Epithelial cell of esophagus (primary cell): ENCODE results near the gene CRCP.
A peak's percentile ranks its signal among the peaks of the same experiment; 100 is the strongest.

ENCODE experiments used
- DNase-seq: peaks from one replicate; pipeline ENCODE4 v3.0.0; 2010; ENCODE audit warnings: low read depth
- H3K4me3 ChIP-seq: 2 replicates; pipeline ENCODE4 v1.5.1; 2011; ENCODE audit warnings: mild to moderate bottlenecking, low read length, control low read depth
- CTCF ChIP-seq: IDR thresholded peaks from 2 replicates; pipeline ENCODE4 v1.5.1; 2011; ENCODE audit warnings: low read depth, mild to moderate bottlenecking, low read length, control low read depth, inconsistent platforms; ENCODE audit not compliant: insufficient read depth; ENCODE audit errors: missing control alignments

Gene CRCP

GRCh38 chr7:66176914-66177313 lies 62.3 kb downstream of the CRCP start:
- DNase-seq, result no peak

GRCh38 chr7:66178258-66178657 lies 63.6 kb downstream of the CRCP start:
- TF ChIP-seq CTCF, result no peak
- no peak for DNase-seq
- H3K4me3 ChIP-seq, result no peak overlapping the region

More at GRCh38 chr7:66176914-66177313, 62.3 kb downstream of the CRCP start:
- TF ChIP-seq CTCF, result no peak
- H3K4me3 ChIP-seq, result no peak overlapping the region

DNA sequence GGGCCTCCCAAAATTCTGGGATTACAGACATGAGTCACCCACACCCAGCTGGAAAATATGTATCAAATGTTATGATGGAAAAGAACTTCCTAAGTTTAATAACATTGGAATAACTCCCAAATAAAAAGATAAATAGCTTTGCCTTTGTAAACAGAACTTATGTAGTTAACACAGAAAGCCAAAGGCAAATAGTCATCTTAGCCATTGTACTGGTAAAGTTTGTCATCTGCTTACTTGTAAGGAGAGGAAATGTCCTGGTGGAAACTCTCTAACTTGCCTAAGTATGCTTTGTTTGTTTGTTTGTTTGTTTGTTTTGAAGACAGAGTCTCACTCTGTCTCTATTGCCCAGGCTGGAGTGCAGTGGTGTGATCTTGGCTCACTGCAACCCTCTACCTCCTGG lies 66.7 kb downstream of the CRCP start:
- no peak overlapping the region for H3K4me3 ChIP-seq
- DNase-seq, result no peak
- no peak for TF ChIP-seq CTCF

DNA sequence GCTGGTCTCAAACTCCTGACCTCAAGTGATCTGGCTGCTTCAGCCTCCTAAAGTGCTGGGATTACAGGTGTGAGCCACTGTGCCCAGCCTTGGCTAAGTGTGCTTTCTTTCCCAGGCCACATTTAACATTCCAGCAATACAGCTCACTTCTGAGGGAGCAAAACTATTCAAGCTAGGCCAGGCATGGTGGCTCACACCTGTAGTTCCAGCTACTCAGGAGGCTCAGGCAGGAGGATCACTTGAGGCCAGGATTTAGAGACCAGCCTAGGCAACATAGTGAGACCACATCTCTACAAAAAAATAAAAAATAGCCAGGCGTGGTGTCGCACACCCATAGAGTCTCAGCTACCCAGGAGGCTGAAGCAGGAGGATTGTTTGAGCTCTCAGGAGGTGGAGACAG lies 67.2 kb downstream of the CRCP start:
- DNase-seq, result no peak
- H3K4me3 ChIP-seq, result no peak overlapping the region
- no peak for TF ChIP-seq CTCF

DNA sequence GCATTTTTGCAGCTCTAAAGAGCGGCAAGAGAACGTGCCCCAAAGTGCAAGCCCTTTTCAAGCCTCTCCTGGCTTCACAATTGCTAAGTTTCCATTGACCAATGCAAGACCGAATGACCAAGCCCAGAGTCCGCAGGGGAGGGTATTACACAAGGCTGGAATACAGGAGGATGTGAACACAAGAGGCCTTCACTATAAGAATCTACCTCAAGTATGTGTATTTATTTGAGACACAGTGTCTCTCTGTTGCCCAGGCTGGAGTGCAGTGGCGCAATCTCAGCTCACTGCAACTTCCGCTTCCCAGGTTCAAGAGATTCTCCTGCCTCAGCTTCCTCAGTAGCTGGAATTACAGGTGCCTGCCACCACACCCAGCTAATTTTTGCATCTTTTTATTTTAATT lies 68.3 kb downstream of the CRCP start:
- no peak for TF ChIP-seq CTCF
- no peak overlapping the region for H3K4me3 ChIP-seq
- DNase-seq, result no peak

DNA sequence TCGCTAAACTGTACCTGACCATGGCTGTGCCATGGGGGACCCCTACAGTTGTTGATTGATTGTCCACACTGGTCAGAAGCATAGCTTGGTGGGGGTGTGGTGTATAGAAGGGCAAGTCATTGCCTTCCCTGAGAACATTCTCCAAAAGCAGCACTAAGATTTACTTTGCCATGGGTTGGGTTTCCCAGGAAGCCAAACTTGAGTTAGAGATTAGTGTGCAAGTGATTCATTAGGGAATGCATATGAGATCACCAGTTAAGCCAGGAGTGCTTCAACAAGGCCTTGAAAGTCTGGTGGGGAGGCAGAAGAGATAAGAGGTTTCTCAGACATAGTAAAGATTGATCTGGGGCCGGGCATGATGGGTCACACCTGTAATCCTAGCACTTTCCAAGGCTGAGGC lies 69.1 kb downstream of the CRCP start:
- no peak overlapping the region for H3K4me3 ChIP-seq
- peak; percentile 91 for DNase-seq
- no peak for TF ChIP-seq CTCF

DNA sequence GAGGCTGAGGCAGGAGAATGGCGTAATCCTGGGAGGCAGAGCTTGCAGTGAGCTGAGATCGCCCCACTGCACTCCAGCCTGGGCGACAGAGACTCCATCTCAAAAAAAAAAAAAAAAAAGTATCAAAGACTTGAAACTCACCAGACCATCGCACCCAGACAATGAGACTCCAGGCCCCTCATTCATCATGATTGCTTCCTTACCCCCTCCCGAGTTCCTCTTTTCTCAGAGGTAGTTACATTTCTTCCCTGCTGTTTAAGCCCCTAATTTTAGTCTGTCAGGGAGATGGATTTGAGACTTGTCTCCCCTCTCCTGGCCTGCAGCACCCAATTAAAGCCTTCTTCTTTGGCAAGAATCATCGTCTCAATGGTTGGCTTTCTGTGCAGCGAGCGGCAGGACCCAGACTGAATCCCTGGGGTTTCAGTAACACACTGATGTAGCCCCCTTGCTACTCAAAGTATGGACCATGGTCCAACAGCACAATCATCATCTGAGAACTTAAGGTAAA lies 71.1 kb downstream of the CRCP start:
- no peak for TF ChIP-seq CTCF
- no peak overlapping the region for H3K4me3 ChIP-seq
- no peak for DNase-seq
